ENCODE data around the gene MYH10.
"Not testable (repeated sequence)": the region's sequence is repeated elsewhere in the genome, so short reads cannot be mapped to it uniquely, and the experiment has no call there.

Gene MYH10

GRCh38 chr17:8630227-8630801, at the start of gene MYH10:
Gene MYH10 (minus strand): TSS chr17:8630725. CDS start chr17:8623246, 7,479 bp downstream.
- no peak for DNase-seq

- no peak for DNase-seq
Measured at GRCh38 chr17:8679126-8679525, 48.6 kb upstream of the MYH10 start.

GRCh38 chr17:8675306-8675705, 44.8 kb upstream of the MYH10 start:
- no peak for DNase-seq

GRCh38 chr17:8674344-8675305, 44.1 kb upstream of the MYH10 start:
- DNase-seq = no peak

- DNase-seq = no peak
Measured at GRCh38 chr17:8673612-8674011, 43.1 kb upstream of the MYH10 start.

- DNase-seq = no peak
Measured at GRCh38 chr17:8672326-8672725, 41.8 kb upstream of the MYH10 start.

GRCh38 chr17:8670421-8670820, 39.9 kb upstream of the MYH10 start:
- no peak for DNase-seq

GRCh38 chr17:8668176-8668740, 37.7 kb upstream of the MYH10 start:
- no peak for DNase-seq

- no peak for DNase-seq
Measured at GRCh38 chr17:8667421-8667820, 36.9 kb upstream of the MYH10 start.

DNA sequence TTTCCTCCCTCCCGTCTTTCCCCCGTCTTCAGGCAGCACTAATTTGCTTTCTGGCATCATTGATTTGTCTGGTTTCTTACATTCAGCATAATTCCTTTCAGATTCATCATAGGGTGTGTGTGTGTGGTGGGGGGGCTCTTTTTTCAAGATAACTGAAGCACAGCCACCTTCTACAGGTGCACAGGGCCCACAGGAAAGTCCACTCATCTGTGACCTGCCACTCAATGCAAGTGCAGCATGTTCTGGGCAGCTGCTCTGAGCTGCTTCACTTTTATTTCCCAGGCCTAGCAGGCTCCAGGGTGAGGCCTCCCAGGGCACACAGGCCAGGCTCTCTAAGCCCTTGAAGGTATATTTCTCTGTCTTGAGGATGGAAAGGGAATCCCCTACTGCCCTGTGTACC, 35.2 kb upstream of the MYH10 start:
- no peak for DNase-seq

GRCh38 chr17:8664456-8665126, 34.1 kb upstream of the MYH10 start:
- DNase-seq = no peak

DNA sequence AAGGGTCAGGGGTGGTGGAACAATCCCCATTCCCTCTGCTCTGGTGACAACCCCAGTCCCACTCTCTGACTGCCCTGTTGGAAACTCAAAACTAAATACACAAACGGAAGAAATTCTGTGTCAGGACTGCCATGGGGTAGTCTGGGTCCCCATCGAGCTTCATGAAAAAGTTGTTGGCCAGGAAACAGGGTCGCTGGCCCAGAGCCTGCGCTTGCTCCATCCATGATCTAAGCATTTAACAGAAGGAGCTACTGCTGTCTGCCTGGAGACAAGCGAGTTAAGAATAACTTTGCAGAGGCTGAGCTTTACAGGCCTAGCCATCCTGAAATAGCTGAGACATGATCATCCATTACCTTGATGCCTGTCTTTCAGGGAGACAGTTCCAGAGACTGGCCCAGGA, 32.4 kb upstream of the MYH10 start:
- no peak for DNase-seq

DNA sequence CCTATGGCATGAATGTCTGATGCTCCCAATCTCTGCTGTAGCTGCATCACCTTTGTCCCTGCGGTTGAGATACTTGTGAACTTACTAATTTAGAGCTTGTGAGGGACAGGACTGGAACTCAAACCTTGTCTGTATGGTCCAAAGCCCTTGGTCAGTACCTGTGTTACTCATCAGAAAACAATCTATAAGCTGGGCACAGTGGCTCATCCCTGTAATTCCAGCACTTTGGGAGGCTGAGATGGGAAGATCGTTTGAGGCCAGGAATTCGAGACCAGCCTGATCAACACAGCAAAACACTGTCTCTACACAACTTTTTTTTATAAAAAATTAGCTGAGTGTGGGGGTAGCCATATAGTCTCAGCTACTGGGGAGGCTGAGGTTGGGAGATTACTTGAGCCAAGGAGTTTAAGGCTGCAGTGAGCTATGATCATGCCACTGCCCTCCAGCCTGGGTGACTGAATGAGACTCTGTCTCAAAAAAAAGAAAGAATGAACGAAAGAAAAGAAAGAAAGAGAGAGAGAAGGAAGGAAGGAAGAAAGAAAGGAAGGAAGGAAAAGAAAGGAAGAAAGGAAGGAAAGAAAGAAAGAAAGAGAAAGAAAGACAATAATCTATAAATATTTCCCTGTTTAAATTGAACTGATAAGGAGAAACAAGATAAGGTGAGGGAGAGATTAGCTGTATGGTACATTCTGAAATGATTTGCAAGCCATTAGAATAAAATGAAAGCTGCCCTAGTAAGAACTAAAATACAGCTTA, 31.7 kb upstream of the MYH10 start:
- no peak for DNase-seq

- not testable (repeated sequence) for DNase-seq
Measured at GRCh38 chr17:8660709-8661108, 30.2 kb upstream of the MYH10 start.

GRCh38 chr17:8659758-8660410, 29.4 kb upstream of the MYH10 start:
- DNase-seq = no peak

GRCh38 chr17:8658810-8659209, 28.3 kb upstream of the MYH10 start:
- DNase-seq = no peak

DNA sequence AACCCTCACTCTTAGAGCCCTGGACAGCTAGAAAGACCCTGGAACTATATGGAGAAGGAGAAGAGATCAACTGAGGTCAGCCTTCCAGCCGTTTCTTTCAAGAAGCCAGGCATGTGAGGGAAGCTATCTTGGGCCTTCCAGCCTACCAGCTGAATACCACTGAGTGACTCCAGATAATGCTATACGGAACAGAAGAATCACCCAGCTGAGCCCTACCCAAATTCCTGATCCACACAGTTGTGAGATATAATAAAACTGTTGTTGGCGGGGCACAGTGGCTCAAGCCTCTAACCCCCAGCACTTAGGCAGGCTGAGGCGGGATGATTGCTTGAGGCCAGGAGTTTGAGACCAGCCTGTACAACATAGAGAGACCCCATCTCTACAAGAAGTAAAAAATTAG, 26.2 kb upstream of the MYH10 start:
- DNase-seq = no peak

- no peak for DNase-seq
Measured at GRCh38 chr17:8654822-8655221, 24.3 kb upstream of the MYH10 start.

DNA sequence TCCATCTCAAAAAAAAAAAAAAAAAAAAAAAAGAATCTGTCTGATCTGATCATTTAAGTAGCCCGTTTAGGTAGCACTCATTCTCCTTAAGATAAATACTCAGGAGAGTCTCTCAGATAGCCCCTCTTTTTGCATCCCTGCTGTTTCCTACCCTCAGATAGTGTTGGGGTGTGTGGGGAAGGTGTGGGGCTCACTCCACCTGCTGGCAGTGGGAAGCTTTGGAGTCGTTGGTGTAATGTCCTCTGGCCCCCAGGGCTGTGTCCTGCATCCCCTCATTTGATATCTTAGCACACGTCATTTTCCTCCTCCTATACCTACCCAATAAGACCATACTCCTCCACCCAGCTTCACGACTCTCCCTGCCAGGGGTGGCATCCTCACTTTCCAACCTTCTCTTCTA, 20.5 kb upstream of the MYH10 start:
- no peak for DNase-seq

DNA sequence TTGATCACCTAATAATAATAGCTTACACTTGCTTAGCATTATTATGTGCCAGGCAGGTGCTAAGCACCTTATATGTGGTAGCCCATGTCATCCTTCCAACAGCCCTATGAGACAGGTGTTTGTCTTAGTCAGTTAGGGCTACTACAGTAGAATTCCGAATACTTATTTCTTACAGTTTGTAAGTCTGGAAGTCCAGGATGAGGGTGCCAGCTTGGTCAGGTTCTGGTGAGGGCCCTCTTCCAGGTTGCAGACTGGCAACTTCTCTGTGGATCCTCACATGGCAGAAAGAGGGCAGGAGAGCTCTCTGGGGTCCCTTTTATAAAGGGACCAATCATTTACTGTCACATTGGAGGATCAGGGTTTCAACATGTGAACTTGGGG, 19.6 kb upstream of the MYH10 start:
- no peak for DNase-seq

- DNase-seq = no peak
Measured at GRCh38 chr17:8649157-8650118, 18.9 kb upstream of the MYH10 start.
